ENCODE measurements around the gene NLGN1. TPM values are rescaled to one million over a fixed set of nuclear protein-coding genes. Genes with fewer than 3 reads are reported as not detected.

NLGN1 gene
- total RNA-seq, 1 experiment from 2014 or later = not detected

GRCh38 chr3:174220775-174221554 is 823.4 kb downstream of the NLGN1 start:
- no peak for DNase-seq (ENCODE audit: low read depth, low spot score)
- ChIA-PET CTCF (no interaction called here), RAD21 (ENCODE audit: low non-redundant PET in 1 of 2, low total read pairs in 2 of 2, uncharacterized antibody in 2 of 2, unreplicated experiment in 2 of 2) (no interaction called here), POLR2A (no interaction called here)
- Histone ChIP-seq H3K9ac (ENCODE audit: low read length) (no peak overlapping the region), H3K36me3 (ENCODE audit: control insufficient read depth in 1 of 2, insufficient read depth in 2 of 2, low read length in 2 of 2) (no peaks in the 10 kb centered on the region), H3K9me3 (ENCODE audit: control insufficient read depth in 1 of 2, insufficient read depth in 1 of 2, low read depth in 1 of 2, low read length in 2 of 2) (no peaks in the 10 kb centered on the region), H2AFZ (ENCODE audit: low read depth, low read length, poor library complexity, severe bottlenecking) (no peak overlapping the region), H3K4me1 (ENCODE audit: control insufficient read depth in 1 of 2, insufficient read depth in 2 of 2, low read length in 2 of 2) (no peaks in the 10 kb centered on the region), H3K4me2 (ENCODE audit: low read length) (no peak overlapping the region), H3K4me3 (replicated peaks in 1 of 2; ENCODE audit: low read depth in 1 of 2, low read length in 2 of 2) (no peak overlapping the region), H3K27ac (ENCODE audit: low read depth, low read length) (no peak overlapping the region), H4K20me1 (ENCODE audit: insufficient read depth) (no peaks in the 10 kb centered on the region), H3K9me2 (ENCODE audit: insufficient read depth) (no peaks in the 10 kb centered on the region), H3K79me2 (ENCODE audit: insufficient read depth, low read length) (no peaks in the 10 kb centered on the region), H3K27me3 (ENCODE audit: insufficient read depth, low read length) (no peaks in the 10 kb centered on the region)
- TF ChIP-seq ZBTB33 (IDR thresholded peaks at IDR 0.05; ENCODE audit: extremely low read depth, insufficient replicate concordance, low read length) = no peak
- no peak for TF ChIP-seq REST (IDR thresholded peaks at IDR 0.05; ENCODE audit: low read depth)
- TF ChIP-seq JUND (IDR thresholded peaks at IDR 0.05) = no peak
- TF ChIP-seq CTCF (IDR thresholded peaks at IDR 0.05 in 2 of 3, conservative IDR thresholded peaks at IDR 0.05 in 1 of 3; ENCODE audit: borderline replicate concordance in 1 of 3, insufficient read depth in 1 of 3, low read depth in 2 of 3, low read length in 2 of 3) = no peak
- no peak for TF ChIP-seq SP1 (IDR thresholded peaks at IDR 0.05; ENCODE audit: low read depth)
- no peak for TF ChIP-seq EZH2 (IDR thresholded peaks at IDR 0.05)
- TF ChIP-seq CBX3 (IDR thresholded peaks at IDR 0.05; ENCODE audit: low read depth) = no peak
- no peak for TF ChIP-seq ZNF274 (IDR thresholded peaks at IDR 0.05; ENCODE audit: low read depth, low read length)
- no peak for TF ChIP-seq ELF1 (IDR thresholded peaks at IDR 0.05; ENCODE audit: borderline replicate concordance, low read depth)
- TF ChIP-seq EGR1 (IDR thresholded peaks at IDR 0.05; ENCODE audit: low read depth) = no peak
- no peak for TF ChIP-seq ZFX (IDR thresholded peaks at IDR 0.05)
- TF ChIP-seq TCF7L2 (IDR thresholded peaks at IDR 0.05; ENCODE audit: borderline replicate concordance, extremely low read depth, insufficient read depth, insufficient read length) = no peak
- TF ChIP-seq SRF (IDR thresholded peaks at IDR 0.05; ENCODE audit: low read depth) = no peak
- no peak for TF ChIP-seq CEBPB (IDR thresholded peaks at IDR 0.05; ENCODE audit: low read depth)
- no peak for TF ChIP-seq YY1 (IDR thresholded peaks at IDR 0.05; ENCODE audit: extremely low read depth, insufficient replicate concordance, low read depth, low read length)
- TF ChIP-seq SIN3A (IDR thresholded peaks at IDR 0.05; ENCODE audit: low read depth) = no peak
- no peak for TF ChIP-seq POLR2AphosphoS5 (IDR thresholded peaks at IDR 0.05; ENCODE audit: low read depth, low read length)
- intact Hi-C loops (cut with micrococcal nuclease) = no loop called here
- ATAC-seq = no peak
- BruUV-seq (replicated peaks) = no TSS peak
